ENCODE data around the gene UNC5CL. TPM values are rescaled to one million over a fixed set of nuclear protein-coding genes. Genes with fewer than 3 reads are reported as not detected.

The UNC5CL gene, protein sequence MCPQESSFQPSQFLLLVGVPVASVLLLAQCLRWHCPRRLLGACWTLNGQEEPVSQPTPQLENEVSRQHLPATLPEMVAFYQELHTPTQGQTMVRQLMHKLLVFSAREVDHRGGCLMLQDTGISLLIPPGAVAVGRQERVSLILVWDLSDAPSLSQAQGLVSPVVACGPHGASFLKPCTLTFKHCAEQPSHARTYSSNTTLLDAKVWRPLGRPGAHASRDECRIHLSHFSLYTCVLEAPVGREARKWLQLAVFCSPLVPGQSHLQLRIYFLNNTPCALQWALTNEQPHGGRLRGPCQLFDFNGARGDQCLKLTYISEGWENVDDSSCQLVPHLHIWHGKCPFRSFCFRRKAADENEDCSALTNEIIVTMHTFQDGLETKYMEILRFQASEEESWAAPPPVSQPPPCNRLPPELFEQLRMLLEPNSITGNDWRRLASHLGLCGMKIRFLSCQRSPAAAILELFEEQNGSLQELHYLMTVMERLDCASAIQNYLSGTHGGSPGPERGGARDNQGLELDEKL
- 1.4 TPM for total RNA-seq
- long read RNA-seq, partial matches to known transcripts, result 0 of 3 reads
- long read RNA-seq, other reads (novel, unspliced or antisense), result 2 of 3 reads

- no peaks in the 10 kb centered on the region for H3K27me3 ChIP-seq
- H3K9me3 ChIP-seq, result no peaks in the 10 kb centered on the region
- TF ChIP-seq, protein P1, sequence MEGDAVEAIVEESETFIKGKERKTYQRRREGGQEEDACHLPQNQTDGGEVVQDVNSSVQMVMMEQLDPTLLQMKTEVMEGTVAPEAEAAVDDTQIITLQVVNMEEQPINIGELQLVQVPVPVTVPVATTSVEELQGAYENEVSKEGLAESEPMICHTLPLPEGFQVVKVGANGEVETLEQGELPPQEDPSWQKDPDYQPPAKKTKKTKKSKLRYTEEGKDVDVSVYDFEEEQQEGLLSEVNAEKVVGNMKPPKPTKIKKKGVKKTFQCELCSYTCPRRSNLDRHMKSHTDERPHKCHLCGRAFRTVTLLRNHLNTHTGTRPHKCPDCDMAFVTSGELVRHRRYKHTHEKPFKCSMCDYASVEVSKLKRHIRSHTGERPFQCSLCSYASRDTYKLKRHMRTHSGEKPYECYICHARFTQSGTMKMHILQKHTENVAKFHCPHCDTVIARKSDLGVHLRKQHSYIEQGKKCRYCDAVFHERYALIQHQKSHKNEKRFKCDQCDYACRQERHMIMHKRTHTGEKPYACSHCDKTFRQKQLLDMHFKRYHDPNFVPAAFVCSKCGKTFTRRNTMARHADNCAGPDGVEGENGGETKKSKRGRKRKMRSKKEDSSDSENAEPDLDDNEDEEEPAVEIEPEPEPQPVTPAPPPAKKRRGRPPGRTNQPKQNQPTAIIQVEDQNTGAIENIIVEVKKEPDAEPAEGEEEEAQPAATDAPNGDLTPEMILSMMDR (IDR thresholded peaks at IDR 0.05), result peak; percentile 70
- intact Hi-C loops (cut with DNase I), result no loop called here
- H3K4me3 ChIP-seq, result no peak within 1 kb of the TSS
- no peaks in the 10 kb centered on the region for H3K4me1 ChIP-seq
- H3K27ac ChIP-seq, result no peak within 1 kb of the TSS
- peak; percentile 78 for ATAC-seq
- no peaks in the 10 kb centered on the region for H3K36me3 ChIP-seq
- peak; percentile 84 for DNase-seq
Observed at GRCh38 chr6:41039060-41039998, at the start of gene UNC5CL. Gene UNC5CL, minus strand, starts transcription at chr6:41039221. Its CDS starts 4,147 bp downstream, at chr6:41035074.

- no peaks in the 10 kb centered on the region for H3K27me3 ChIP-seq
- TF ChIP-seq, protein P1 (IDR thresholded peaks at IDR 0.05), result no peak
- H3K36me3 ChIP-seq, result peaks cover 95% of the 10 kb centered on the region
- DNase-seq (no peak), ATAC-seq (no peak)
- H3K4me3 ChIP-seq, result no peak overlapping the region
- H3K4me1 ChIP-seq, result no peaks in the 10 kb centered on the region
- H3K9me3 ChIP-seq, result no peaks in the 10 kb centered on the region
- H3K27ac ChIP-seq, result no peak overlapping the region
- intact Hi-C loops (cut with DNase I), result no loop called here
Observed at GRCh38 chr6:41088451-41088850, 49.4 kb upstream of the UNC5CL start.

DNA sequence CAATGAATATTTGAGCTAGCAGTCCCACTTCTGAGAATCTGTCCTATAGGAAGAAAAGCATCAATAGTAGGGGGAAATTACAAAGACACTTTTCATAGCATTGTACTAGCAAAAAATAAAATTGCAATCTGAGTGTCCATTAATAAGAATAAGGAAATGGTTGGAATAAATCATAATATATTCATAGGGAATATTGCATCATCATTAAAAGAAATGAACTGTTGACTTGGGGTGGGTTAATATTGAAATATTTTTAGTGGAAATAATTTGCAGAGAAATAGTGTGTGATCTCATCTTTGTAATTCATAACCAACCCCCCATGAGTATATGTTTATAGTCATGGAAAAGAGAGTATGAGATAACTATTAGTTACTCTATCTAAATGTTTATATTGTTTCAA lies 46.2 kb upstream of the UNC5CL start:
- H3K36me3 ChIP-seq, result peaks cover 88% of the 10 kb centered on the region

GRCh38 chr6:41083072-41083471 lies 44.1 kb upstream of the UNC5CL start:
- Histone ChIP-seq H3K4me1 (no peaks in the 10 kb centered on the region), H3K27ac (no peak overlapping the region), H3K36me3 (peaks cover 84% of the 10 kb centered on the region), H3K4me3 (no peak overlapping the region), H3K27me3 (no peaks in the 10 kb centered on the region), H3K9me3 (no peaks in the 10 kb centered on the region)
- no peak for ATAC-seq
- DNase-seq, result no peak
- TF ChIP-seq, protein P1 (IDR thresholded peaks at IDR 0.05), result no peak
- intact Hi-C loops (cut with DNase I), result no loop called here

More for the DNA sequence above, 46.2 kb upstream of the UNC5CL start:
- Histone ChIP-seq H3K9me3 (no peaks in the 10 kb centered on the region), H3K4me1 (no peaks in the 10 kb centered on the region), H3K27ac (no peak overlapping the region), H3K4me3 (no peak overlapping the region), H3K27me3 (no peaks in the 10 kb centered on the region)
- DNase-seq (no peak), ATAC-seq (no peak)
- TF ChIP-seq, protein P1 (IDR thresholded peaks at IDR 0.05), result no peak
- intact Hi-C loops (cut with DNase I), result no loop called here

DNA sequence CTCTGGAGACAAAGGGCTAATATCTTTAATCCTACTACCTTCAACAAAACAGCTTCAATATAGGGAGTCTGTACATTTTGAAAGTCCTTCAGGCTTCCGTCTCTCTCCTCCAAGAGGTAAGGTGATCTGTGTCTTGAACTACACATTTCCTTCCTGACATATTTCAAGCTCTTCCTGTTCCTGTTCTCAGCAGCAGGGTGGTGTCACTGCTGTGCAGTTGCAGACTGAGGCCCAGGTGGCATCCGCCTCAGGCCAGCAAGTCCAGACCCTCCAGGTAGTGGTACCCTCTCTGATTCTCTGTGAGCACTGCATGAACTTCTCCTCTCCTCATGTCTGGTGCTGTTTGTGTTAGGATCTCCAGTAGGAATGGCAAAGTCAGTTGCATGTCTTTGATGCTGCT lies 41.6 kb upstream of the UNC5CL start:
- Histone ChIP-seq H3K27me3 (no peaks in the 10 kb centered on the region), H3K27ac (no peak overlapping the region), H3K4me1 (peaks cover 13% of the 10 kb centered on the region), H3K9me3 (no peaks in the 10 kb centered on the region), H3K36me3 (peaks cover 60% of the 10 kb centered on the region), H3K4me3 (no peak overlapping the region)
- ATAC-seq (peak; percentile 13), DNase-seq (no peak)
- TF ChIP-seq, protein P1 (IDR thresholded peaks at IDR 0.05), result no peak
- intact Hi-C loops (cut with DNase I), result no loop called here
